Right lobe of liver (tissue), 4 donors: ENCODE measurements around the gene COL4A3.

ENCODE experiments used
- POLR2A ChIP-seq: fragments of 450-650 bp; IDR thresholded peaks from one replicate; pipeline ENCODE4 v1.6.1; 2017; ENCODE audit warnings: antibody characterized with exemption, mild to moderate bottlenecking
- TF ChIP-seq, protein P1 (sequence below), 4 donors: fragments of 200-600 bp in 3 of 4; fragments of 450-650 bp in 1 of 4; IDR thresholded peaks; one replicate each; pipeline versions ENCODE4 v1.5.1 to v1.8.0; 2016 to 2022; ENCODE audit warnings: antibody characterized with exemption in 4 of 4, mild to moderate bottlenecking in 2 of 4
- donor health status: DM: no; HTN: no; CAD: no.
- donor health status: DM: no; HTN: no; CAD: no.
- donor health status: DM: no; HTN: yes; CAD: no.

DNA sequence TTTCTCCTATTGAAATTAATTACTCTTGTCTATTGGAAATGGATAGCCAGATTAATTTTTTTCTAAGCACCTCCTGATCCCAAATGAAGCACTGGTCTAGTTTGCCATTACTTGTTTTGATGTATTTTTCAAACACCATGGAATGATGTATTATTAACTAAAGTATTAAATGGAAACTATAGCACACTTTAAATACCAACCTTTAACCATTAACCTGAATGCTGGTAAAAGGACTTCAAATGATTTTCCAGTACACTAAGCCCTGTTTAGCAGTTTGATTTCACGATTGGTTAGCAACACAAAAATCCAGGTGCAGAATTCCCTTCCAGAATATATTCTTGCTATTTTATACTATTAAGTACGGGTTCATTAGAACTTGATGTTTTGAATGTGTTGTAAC lies 37.3 kb downstream of the COL4A3 start:
- TF ChIP-seq, protein P1, sequence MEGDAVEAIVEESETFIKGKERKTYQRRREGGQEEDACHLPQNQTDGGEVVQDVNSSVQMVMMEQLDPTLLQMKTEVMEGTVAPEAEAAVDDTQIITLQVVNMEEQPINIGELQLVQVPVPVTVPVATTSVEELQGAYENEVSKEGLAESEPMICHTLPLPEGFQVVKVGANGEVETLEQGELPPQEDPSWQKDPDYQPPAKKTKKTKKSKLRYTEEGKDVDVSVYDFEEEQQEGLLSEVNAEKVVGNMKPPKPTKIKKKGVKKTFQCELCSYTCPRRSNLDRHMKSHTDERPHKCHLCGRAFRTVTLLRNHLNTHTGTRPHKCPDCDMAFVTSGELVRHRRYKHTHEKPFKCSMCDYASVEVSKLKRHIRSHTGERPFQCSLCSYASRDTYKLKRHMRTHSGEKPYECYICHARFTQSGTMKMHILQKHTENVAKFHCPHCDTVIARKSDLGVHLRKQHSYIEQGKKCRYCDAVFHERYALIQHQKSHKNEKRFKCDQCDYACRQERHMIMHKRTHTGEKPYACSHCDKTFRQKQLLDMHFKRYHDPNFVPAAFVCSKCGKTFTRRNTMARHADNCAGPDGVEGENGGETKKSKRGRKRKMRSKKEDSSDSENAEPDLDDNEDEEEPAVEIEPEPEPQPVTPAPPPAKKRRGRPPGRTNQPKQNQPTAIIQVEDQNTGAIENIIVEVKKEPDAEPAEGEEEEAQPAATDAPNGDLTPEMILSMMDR (IDR thresholded peaks at IDR 0.05), result no peak
- no peak for TF ChIP-seq POLR2A
